Measurements from ENCODE around the gene KIRREL3. TPM values are rescaled to one million over a fixed set of nuclear protein-coding genes. Genes with fewer than 3 reads are reported as not detected.

KIRREL3 gene
- total and polyA plus RNA-seq, 2 of the 8 experiments (the other 6 are each of a cell fraction or from before 2014, with no cell fraction given) = 0.29 to 0.32 TPM

DNA sequence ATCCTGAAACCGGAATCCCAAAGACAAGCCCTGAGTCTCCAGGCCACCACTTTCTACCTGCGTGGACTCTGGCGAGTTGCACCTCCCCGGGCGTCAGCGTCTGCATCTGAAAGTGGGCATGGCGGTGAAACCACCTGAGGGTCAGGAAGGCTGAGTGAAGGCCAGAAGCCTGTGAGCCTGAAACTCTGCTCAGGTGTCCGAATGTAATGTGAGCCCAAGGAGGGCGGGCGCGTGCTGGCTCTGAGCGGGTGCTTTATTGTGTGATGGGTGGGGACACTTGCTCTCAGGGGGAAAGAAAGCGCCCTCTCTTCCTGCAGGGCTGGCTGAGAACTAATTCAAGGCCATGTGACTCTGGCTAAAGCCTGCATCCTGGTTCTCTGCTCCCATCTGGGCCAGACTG, 509.5 kb downstream of the KIRREL3 start:
- Histone ChIP-seq H2BK20ac (ENCODE audit: low read length) (peak overlapping the region; percentile 80; the same call in 1 of the 2 replicates), H3K4me1 (replicated peaks in 1 of 4; ENCODE audit: control insufficient read depth in 3 of 4, insufficient read depth in 4 of 4, low read length in 3 of 4) (peaks cover 0 to 23% (median 12%) of the 10 kb centered on the region in 4 experiments; a peak in 6 of 7 replicates), H3K27ac (ENCODE audit: low read depth, low read length) (no peak overlapping the region), H2BK12ac (ENCODE audit: low read depth, low read length) (peak overlapping the region; percentile 75; the same call in 1 of the 2 replicates), H3K14ac (ENCODE audit: insufficient read length) (no peak overlapping the region), H3K4ac (replicated peaks; ENCODE audit: insufficient read length, low read depth, low read length) (no peak overlapping the region), H3K23ac (ENCODE audit: insufficient read length) (no peak overlapping the region), H3K27me3 (replicated peaks in 1 of 4; ENCODE audit: control insufficient read depth in 3 of 4, extremely low read depth in 1 of 4, insufficient read depth in 3 of 4, low read length in 3 of 4) (no peaks in the 10 kb centered on the region), H2AFZ (ENCODE audit: low read length) (peak overlapping the region; percentile 87), H3K79me2 (ENCODE audit: control insufficient read depth in 1 of 2, insufficient read depth in 2 of 2, low read length in 2 of 2) (no peaks in the 10 kb centered on the region), H2BK120ac (replicated peaks; ENCODE audit: low read depth, low read length) (no peak overlapping the region), H3K4me3 (ENCODE audit: extremely low read depth in 1 of 4, insufficient read depth in 2 of 4, low read depth in 3 of 4, low read length in 4 of 4) (no peak overlapping the region), H2AK5ac (ENCODE audit: low read depth, low read length) (no peak overlapping the region), H3K79me1 (ENCODE audit: low read depth, low read length) (no peaks in the 10 kb centered on the region), H3K18ac (ENCODE audit: extremely low read depth, low read length) (no peak overlapping the region; the same call in none of the 2 replicates), H4K5ac (ENCODE audit: insufficient read length, low read depth, low read length) (no peak overlapping the region), H4K8ac (ENCODE audit: extremely low read depth, insufficient read depth, low read length) (no peak overlapping the region; the same call in none of the 2 replicates), H4K20me1 (replicated peaks in 1 of 2; ENCODE audit: control insufficient read depth in 1 of 2, insufficient read depth in 2 of 2, low read length in 2 of 2) (no peaks in the 10 kb centered on the region), H3K9me3 (ENCODE audit: insufficient read depth in 2 of 2, low read depth in 1 of 2, low read length in 1 of 2) (no peaks in the 10 kb centered on the region), H3K4me2 (ENCODE audit: insufficient read depth in 1 of 2, low read depth in 2 of 2, low read length in 2 of 2) (peak overlapping the region in 1 of 2 experiments; percentile 19; a peak in 1 of 4 replicates), H2BK15ac (ENCODE audit: low read length) (no peak overlapping the region), H3K56ac (replicated peaks; ENCODE audit: insufficient read length, low read depth, low read length) (no peak overlapping the region), H3K23me2 (ENCODE audit: low read depth, low read length) (no peaks in the 10 kb centered on the region), H2BK5ac (ENCODE audit: low read depth, low read length) (no peak overlapping the region; the same call in 1 of the 2 replicates), H3K9ac (replicated peaks in 1 of 4; ENCODE audit: extremely low read depth in 1 of 4, low read depth in 3 of 4, low read length in 3 of 4) (no peak overlapping the region; a peak in 2 of 7 replicates), H3K36me3 (ENCODE audit: control insufficient read depth in 2 of 4, insufficient read depth in 4 of 4, low read length in 3 of 4) (no peaks in the 10 kb centered on the region), H4K91ac (replicated peaks; ENCODE audit: insufficient read length, low read length) (peak overlapping the region; percentile 34)
- WGBS, 2 experiments (ENCODE audit: extremely low coverage in 1 of 2, insufficient coverage in 1 of 2, insufficient read length in 1 of 2, insufficient replicate concordance in 2 of 2, low coverage in 1 of 2, low lambda C conversion rate in 2 of 2, missing lambda C conversion rate in 1 of 2) = 58% methylated on average over 13 of the region's 13 CpGs; no CpG with 5 or more reads in 1 of the 2 experiments
- POLR2A ChIA-PET (ENCODE audit: partially characterized antibody) = no interaction called here
- TF ChIP-seq, protein P1, sequence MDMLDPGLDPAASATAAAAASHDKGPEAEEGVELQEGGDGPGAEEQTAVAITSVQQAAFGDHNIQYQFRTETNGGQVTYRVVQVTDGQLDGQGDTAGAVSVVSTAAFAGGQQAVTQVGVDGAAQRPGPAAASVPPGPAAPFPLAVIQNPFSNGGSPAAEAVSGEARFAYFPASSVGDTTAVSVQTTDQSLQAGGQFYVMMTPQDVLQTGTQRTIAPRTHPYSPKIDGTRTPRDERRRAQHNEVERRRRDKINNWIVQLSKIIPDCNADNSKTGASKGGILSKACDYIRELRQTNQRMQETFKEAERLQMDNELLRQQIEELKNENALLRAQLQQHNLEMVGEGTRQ (IDR thresholded peaks at IDR 0.05; ENCODE audit: low read length) = peak; percentile 28; the same call in 1 of the 2 replicates
- no peak for TF ChIP-seq EGR1 (IDR thresholded peaks at IDR 0.05; ENCODE audit: borderline replicate concordance, low read depth, low read length)
- TF ChIP-seq, protein P2, sequence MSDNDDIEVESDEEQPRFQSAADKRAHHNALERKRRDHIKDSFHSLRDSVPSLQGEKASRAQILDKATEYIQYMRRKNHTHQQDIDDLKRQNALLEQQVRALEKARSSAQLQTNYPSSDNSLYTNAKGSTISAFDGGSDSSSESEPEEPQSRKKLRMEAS (IDR thresholded peaks at IDR 0.05) = peak; percentile 63
- TF ChIP-seq, protein P3, sequence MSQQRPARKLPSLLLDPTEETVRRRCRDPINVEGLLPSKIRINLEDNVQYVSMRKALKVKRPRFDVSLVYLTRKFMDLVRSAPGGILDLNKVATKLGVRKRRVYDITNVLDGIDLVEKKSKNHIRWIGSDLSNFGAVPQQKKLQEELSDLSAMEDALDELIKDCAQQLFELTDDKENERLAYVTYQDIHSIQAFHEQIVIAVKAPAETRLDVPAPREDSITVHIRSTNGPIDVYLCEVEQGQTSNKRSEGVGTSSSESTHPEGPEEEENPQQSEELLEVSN (IDR thresholded peaks at IDR 0.05) = peak; percentile 54; the same call in 1 of the 2 replicates
- CTCF ChIA-PET (ENCODE audit: partially characterized antibody) = no interaction called here
- DNase-seq (ENCODE audit: low read depth in 1 of 2, low spot score in 2 of 2) = no peak
- FAIRE-seq = no peak

Data from H1 (cell line).